HG03280 (cell line): ENCODE results near the gene TMEM37.
"Not testable (repeated sequence)": the region's sequence is repeated elsewhere in the genome, so short reads cannot be mapped to it uniquely, and the experiment has no call there.

Experiments used
- ATAC-seq: cut with Tn5 transposase; IDR thresholded peaks from one replicate; pipeline ENCODE4 v1.9.1; 2021; ENCODE audit warnings: mild to moderate bottlenecking, moderate library complexity; ENCODE audit not compliant: unreplicated experiment

The TMEM37 gene

GRCh38 chr2:119431155-119431975 is at the start of gene TMEM37:
TMEM37 (plus strand) TSS chr2:119431854; CDS start chr2:119431904, 50 bp downstream.
- peak; percentile 62 for ATAC-seq

- no peak for ATAC-seq
Measured at GRCh38 chr2:119383410-119384140, 48.1 kb upstream of the TMEM37 start.

- ATAC-seq: no peak
Measured at GRCh38 chr2:119384971-119385370, 46.7 kb upstream of the TMEM37 start.

- no peak for ATAC-seq
Measured at GRCh38 chr2:119385466-119385865, 46.2 kb upstream of the TMEM37 start.

- ATAC-seq: peak; percentile 74
Measured at GRCh38 chr2:119387381-119388129, 44.1 kb upstream of the TMEM37 start.

- ATAC-seq: no peak
Measured at GRCh38 chr2:119389615-119390306, 41.9 kb upstream of the TMEM37 start.

GRCh38 chr2:119393971-119394748 is 37.5 kb upstream of the TMEM37 start:
- no peak for ATAC-seq

- ATAC-seq: no peak
Measured at GRCh38 chr2:119397196-119397595, 34.5 kb upstream of the TMEM37 start.

GRCh38 chr2:119402106-119402505 is 29.5 kb upstream of the TMEM37 start:
- no peak for ATAC-seq

GRCh38 chr2:119402645-119403560 is 28.8 kb upstream of the TMEM37 start:
- ATAC-seq: no peak

- not testable (repeated sequence) for ATAC-seq
Measured at GRCh38 chr2:119403618-119404017, 28.0 kb upstream of the TMEM37 start.

- no peak for ATAC-seq
Measured at GRCh38 chr2:119405151-119405550, 26.5 kb upstream of the TMEM37 start.

GRCh38 chr2:119407430-119408220 is 24.0 kb upstream of the TMEM37 start:
- ATAC-seq: peak; percentile 61

GRCh38 chr2:119408221-119408619 is 23.4 kb upstream of the TMEM37 start:
- no peak for ATAC-seq

GRCh38 chr2:119409506-119409905 is 22.1 kb upstream of the TMEM37 start:
- no peak for ATAC-seq

GRCh38 chr2:119414894-119415293 is 16.8 kb upstream of the TMEM37 start:
- ATAC-seq: no peak

GRCh38 chr2:119415630-119416029 is 16.0 kb upstream of the TMEM37 start:
- no peak for ATAC-seq

- ATAC-seq: no peak
Measured at GRCh38 chr2:119416299-119416923, 15.2 kb upstream of the TMEM37 start.
